Right lobe of liver (tissue), 6 donors: Measurements from ENCODE around the gene ASCL3. TPM values are rescaled to one million over a fixed set of nuclear protein-coding genes. Genes with fewer than 3 reads are reported as not detected.
"Not testable (repeated sequence)": the region's sequence is repeated elsewhere in the genome, so short reads cannot be mapped to it uniquely, and the experiment has no call there.

Experiments used
- ATAC-seq, 4 donors: fragments of 200-7000 bp; cut with Tn5 transposase; one replicate each; pipeline ENCODE4 v1.9.1; 2020; ENCODE audit warnings: mild to moderate bottlenecking in 4 of 4, moderate library complexity in 4 of 4
- DNase-seq, 3 donors: peaks; one replicate each; pipeline ENCODE4 v3.0.0-alpha.2; 2020
- H3K27ac ChIP-seq, 3 donors: fragments of 200-600 bp; one replicate each; pipeline ENCODE4 v1.8.0; 2022
- H3K27me3 ChIP-seq, 2 donors: fragments of 200-600 bp; one replicate each; pipeline ENCODE4 v1.8.0; 2022
- H3K36me3 ChIP-seq, 4 donors: fragments of 200-600 bp; sonication (generic) in 1 of 4; one replicate each; pipeline versions ENCODE4 v1.5.1 to v1.8.0; 2017 to 2022; ENCODE audit warnings: control low read depth in 1 of 4
- H3K4me1 ChIP-seq, 4 donors: fragments of 200-600 bp; sonication (generic) in 1 of 4; one replicate each; pipeline versions ENCODE4 v1.5.1 to v1.8.0; 2017 to 2022; ENCODE audit warnings: control low read depth in 1 of 4
- H3K4me3 ChIP-seq, 3 donors: fragments of 200-600 bp; one replicate each; pipeline ENCODE4 v1.8.0; 2022
- H3K9me3 ChIP-seq, 4 donors: fragments of 200-600 bp; sonication (generic) in 1 of 4; one replicate each; pipeline versions ENCODE4 v1.5.1 to v1.8.0; 2017 to 2022; ENCODE audit warnings: control low read depth in 1 of 4
- CTCF ChIP-seq, 4 donors: fragments of 200-600 bp in 3 of 4; fragments of 450-650 bp in 1 of 4; IDR thresholded peaks; one replicate each; pipeline versions ENCODE4 v1.5.1 to v1.8.0; 2016 to 2022; ENCODE audit warnings: antibody characterized with exemption in 4 of 4, mild to moderate bottlenecking in 2 of 4
- POLR2A ChIP-seq: fragments of 450-650 bp; IDR thresholded peaks from one replicate; pipeline ENCODE4 v1.6.1; 2017; ENCODE audit warnings: antibody characterized with exemption, mild to moderate bottlenecking
- WGBS: methylation state at CpG from one replicate; pipeline ENCODE4 v1.1.6; 2018; ENCODE audit warnings: low coverage, low lambda C conversion rate; ENCODE audit not compliant: insufficient coverage; ENCODE audit errors: missing lambda C conversion rate; 5-methylcytosine and 5-hydroxymethylcytosine counted together
- intact Hi-C, 2 donors: fragments of 100-400 bp; cut with DNase I; formaldehyde crosslinking; loops; one replicate each; pipeline versions ENCODE4 v1.11.2 to v1.14.1; 2022
- long read RNA-seq: library from polyadenylated mRNA; unstranded; transcript quantifications from one replicate; pipeline ENCODE4 v2.0.0, GENCODE V29; 2019
- total RNA-seq, 6 experiments: library from RNA; depleted of rRNA in 2 of 6; stranded (reverse); fragments of >200 nt in 2 of 6; fragmentation: NEBNext Ultra II Directional in 3 of 6; extraction: Animal tissue kit (Norgen Biotek cat#: 25700) in 3 of 6; gene quantifications; one replicate each; pipeline versions ENCODE4 v1.1.0 to v1.2.4, GENCODE V29; 2016 to 2023
- donor health status: DM: no; HTN: yes; CAD: no.
- donor health status: DM: no; HTN: no; CAD: no.
- donor health status: DM: no; HTN: no; CAD: no.
- donor health status: DM: no; HTN: yes; CAD: no.
- donor health status: DM: no; HTN: yes; CAD: no.

The ASCL3 gene, protein sequence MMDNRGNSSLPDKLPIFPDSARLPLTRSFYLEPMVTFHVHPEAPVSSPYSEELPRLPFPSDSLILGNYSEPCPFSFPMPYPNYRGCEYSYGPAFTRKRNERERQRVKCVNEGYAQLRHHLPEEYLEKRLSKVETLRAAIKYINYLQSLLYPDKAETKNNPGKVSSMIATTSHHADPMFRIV
- not detected for total RNA-seq
- long read RNA-seq, result 0 reads

GRCh38 chr11:8942518-8943066 is at the start of gene ASCL3:
Gene ASCL3, minus strand, starts transcription at chr11:8943016. Its CDS starts 4,855 bp downstream, at chr11:8938161.
- Histone ChIP-seq H3K9me3 (no peaks in the 10 kb centered on the region), H3K36me3 (peaks cover 0 to 8% (median 2%) of the 10 kb centered on the region in 4 donors), H3K4me1 (no peaks in the 10 kb centered on the region), H3K27ac (no peak within 1 kb of the TSS), H3K27me3 (no peaks in the 10 kb centered on the region), H3K4me3 (no peak within 1 kb of the TSS)
- ATAC-seq (no peak), DNase-seq (no peak)
- 70% methylated on average over 5 of the region's 5 CpGs for WGBS
- intact Hi-C loops, result no loop called here
- no peak for TF ChIP-seq CTCF (IDR thresholded peaks at IDR 0.05)
- TF ChIP-seq POLR2A, result no peak

DNA sequence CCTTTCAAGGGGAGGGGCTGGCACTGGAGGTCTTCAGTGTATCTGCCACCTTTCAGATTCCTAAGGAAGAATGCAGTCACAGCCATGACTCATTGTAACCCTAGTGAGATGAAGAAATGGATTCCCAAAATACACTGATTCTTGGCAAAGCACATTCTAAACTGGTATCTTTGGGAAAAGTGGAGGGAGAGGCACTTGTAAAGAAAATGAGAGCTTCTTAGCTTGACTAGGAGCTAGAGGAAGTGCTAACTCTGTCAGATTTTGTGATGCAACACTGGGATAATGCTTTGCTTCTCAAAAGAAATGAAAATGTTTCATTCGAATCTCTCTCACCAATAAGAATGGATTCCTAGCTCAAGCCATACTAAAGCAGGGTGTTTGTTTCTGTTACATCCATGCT is 46.6 kb upstream of the ASCL3 start:
- no peak for ATAC-seq
- Histone ChIP-seq H3K4me3 (no peak overlapping the region), H3K36me3 (no peaks in the 10 kb centered on the region), H3K27ac (no peak overlapping the region), H3K27me3 (no peaks in the 10 kb centered on the region), H3K9me3 (no peaks in the 10 kb centered on the region), H3K4me1 (no peaks in the 10 kb centered on the region)
- WGBS, result 56% methylated on average over 1 of the region's 1 CpG
- no peak for TF ChIP-seq CTCF (IDR thresholded peaks at IDR 0.05)
- TF ChIP-seq POLR2A, result no peak
- intact Hi-C loops, result no loop called here
- no peak for DNase-seq

GRCh38 chr11:8988329-8989234 is 45.8 kb upstream of the ASCL3 start:
- no peak for ATAC-seq
- H3K9me3 ChIP-seq, result no peaks in the 10 kb centered on the region
- H3K36me3 ChIP-seq, result no peaks in the 10 kb centered on the region
- DNase-seq, result no peak
- no peaks in the 10 kb centered on the region for H3K27me3 ChIP-seq
- WGBS, result 83% methylated on average over 2 of the region's 3 CpGs
- no peaks in the 10 kb centered on the region for H3K4me1 ChIP-seq
- intact Hi-C loops, result no loop called here
- no peak for TF ChIP-seq POLR2A
- no peak overlapping the region for H3K27ac ChIP-seq
- no peak overlapping the region for H3K4me3 ChIP-seq

DNA sequence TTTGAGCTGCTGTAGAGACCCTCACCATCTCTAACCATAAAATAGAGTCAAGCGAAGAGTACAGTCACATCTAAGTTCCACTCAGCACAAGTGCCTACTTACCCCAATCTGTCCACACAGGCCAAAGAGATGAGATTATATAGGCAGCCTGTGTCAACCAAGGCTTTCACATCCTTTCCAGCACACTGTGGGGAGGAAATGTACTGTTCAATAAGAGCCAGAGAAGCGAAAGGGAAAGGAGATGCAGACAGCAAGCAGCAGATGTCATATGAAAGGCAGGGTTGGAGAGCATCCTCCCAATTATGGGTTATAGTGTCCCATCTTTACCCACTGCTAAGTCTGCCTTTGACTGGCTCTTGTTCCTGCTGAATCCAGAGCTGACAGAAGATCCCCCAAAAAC is 44.6 kb upstream of the ASCL3 start:
- intact Hi-C loops, result no loop called here
- Histone ChIP-seq H3K27me3 (no peaks in the 10 kb centered on the region), H3K9me3 (no peaks in the 10 kb centered on the region), H3K36me3 (no peaks in the 10 kb centered on the region), H3K4me1 (no peaks in the 10 kb centered on the region), H3K4me3 (no peak overlapping the region), H3K27ac (no peak overlapping the region)
- DNase-seq (no peak), ATAC-seq (no peak)
- TF ChIP-seq CTCF (IDR thresholded peaks at IDR 0.05) (no peak), POLR2A (no peak)
- 80% methylated on average over 1 of the region's 2 CpGs for WGBS

DNA sequence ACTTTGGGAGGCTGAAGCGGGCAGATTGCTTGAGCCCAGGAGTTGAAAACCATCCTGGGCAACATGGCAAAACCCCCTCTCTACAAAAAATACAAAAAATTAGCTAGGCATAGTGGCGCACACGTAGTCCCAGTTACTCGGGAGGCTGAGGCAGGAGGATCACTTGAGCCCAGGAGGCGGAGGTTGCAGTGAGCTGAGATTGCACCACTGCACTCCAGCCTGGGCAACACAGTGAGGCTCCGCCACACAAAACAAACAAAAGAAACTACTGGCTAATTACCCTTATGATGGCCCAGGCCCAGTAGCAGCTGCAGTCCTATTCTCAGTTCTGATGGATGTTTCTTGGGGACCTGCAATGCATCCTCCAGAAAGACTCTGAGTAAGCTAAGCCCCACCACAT is 44.0 kb upstream of the ASCL3 start:
- WGBS, result 96% methylated on average over 4 of the region's 6 CpGs
- H3K4me3 ChIP-seq, DNase-seq, intact Hi-C loops, ATAC-seq, H3K4me1 ChIP-seq, H3K9me3 ChIP-seq, H3K27ac ChIP-seq, H3K36me3 ChIP-seq, H3K27me3 ChIP-seq: not testable (repeated sequence)
